GM19467 (cell line): ENCODE results near the gene BBS2.

Source experiments
- ATAC-seq: cut with Tn5 transposase; IDR thresholded peaks from one replicate; pipeline ENCODE4 v1.9.1; 2021; ENCODE audit warnings: mild to moderate bottlenecking, moderate library complexity; ENCODE audit not compliant: unreplicated experiment

Gene BBS2

GRCh38 chr16:56478281-56479049 is 41.4 kb downstream of the BBS2 start:
- ATAC-seq, result no peak

DNA sequence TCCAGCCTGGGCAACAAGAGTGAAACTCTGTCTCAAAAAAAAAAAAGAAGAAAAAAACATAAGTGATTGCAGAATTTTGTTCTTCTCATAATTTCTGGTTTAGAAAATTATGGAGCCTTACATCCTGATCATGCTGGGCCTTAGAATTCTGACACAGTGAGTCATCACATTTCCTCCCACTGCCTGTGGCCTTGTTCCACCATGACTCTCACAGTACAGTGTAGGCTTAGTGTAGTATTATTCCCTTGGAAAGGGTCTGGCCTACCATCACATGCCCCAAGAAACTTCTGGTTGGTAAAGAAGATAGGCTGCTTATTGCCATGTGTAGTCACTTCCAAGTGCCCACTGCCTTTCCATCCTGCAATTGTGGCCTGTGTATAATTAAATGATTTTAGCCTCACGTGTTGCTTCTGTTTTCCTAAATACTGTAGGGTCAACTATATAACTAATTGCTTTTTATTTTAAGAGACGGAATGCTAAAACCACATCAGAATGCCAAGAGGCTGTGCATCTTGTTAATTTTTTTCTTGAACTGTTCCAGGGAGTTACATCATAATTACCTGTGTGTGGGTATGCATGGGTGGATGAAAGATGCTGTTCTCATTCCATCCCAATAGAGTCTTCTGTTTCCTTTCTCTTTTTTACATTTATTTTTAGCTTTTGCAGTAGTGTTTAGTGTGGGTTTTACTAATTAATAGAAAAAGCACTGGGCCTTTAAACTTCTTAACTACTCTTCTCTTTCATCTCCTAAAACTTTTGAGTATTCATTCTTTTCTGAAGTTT is 42.5 kb downstream of the BBS2 start:
- ATAC-seq, result no peak

- ATAC-seq, result no peak
These were observed 44.6 kb downstream of the BBS2 start for GRCh38 chr16:56475201-56475600.

DNA sequence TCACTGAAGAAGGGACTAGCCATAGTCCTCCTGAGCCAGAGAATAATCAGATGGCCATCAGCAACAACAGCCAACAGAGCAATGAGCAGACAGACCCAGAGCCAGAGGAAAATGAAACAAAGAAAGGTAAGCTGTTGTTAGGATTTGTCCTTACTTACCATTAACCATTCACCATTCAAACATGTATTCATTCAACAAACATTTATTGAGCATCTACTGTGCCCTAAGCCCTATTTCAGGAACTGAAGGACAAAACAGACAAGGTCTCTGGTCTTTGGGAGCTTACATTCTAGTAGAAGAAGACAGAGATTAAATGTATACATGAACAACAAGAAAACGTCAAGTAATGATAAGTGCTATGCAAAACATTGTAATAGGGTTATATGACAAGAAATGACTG is 49.2 kb downstream of the BBS2 start:
- ATAC-seq, result no peak

GRCh38 chr16:56470232-56470631 is 49.6 kb downstream of the BBS2 start:
- no peak for ATAC-seq

- no peak for ATAC-seq
These were observed 50.1 kb downstream of the BBS2 start for GRCh38 chr16:56469748-56470147.

- no peak for ATAC-seq
These were observed 51.0 kb downstream of the BBS2 start for GRCh38 chr16:56468800-56469199.

GRCh38 chr16:56466344-56466743 is 53.5 kb downstream of the BBS2 start:
- ATAC-seq, result no peak

DNA sequence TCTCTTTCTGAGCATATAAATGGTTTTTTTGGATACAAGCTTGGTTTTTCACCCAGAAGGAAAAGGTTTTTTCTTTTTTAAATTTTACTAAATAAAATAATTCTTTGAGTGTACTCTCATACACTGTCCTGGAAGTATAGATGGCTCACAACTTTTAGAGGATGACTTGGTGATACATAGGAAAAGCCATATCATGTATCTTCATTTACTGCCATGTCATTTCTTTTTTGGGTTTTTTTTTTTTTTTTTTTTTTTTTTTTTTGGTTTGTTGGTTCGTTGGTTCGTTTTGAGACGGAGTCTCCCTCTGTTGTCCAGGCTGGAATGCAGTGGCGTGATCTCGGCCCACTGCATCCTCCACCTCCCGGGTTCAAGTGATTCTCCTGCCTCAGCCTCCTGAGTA is 56.7 kb downstream of the BBS2 start:
- ATAC-seq, result no peak

DNA sequence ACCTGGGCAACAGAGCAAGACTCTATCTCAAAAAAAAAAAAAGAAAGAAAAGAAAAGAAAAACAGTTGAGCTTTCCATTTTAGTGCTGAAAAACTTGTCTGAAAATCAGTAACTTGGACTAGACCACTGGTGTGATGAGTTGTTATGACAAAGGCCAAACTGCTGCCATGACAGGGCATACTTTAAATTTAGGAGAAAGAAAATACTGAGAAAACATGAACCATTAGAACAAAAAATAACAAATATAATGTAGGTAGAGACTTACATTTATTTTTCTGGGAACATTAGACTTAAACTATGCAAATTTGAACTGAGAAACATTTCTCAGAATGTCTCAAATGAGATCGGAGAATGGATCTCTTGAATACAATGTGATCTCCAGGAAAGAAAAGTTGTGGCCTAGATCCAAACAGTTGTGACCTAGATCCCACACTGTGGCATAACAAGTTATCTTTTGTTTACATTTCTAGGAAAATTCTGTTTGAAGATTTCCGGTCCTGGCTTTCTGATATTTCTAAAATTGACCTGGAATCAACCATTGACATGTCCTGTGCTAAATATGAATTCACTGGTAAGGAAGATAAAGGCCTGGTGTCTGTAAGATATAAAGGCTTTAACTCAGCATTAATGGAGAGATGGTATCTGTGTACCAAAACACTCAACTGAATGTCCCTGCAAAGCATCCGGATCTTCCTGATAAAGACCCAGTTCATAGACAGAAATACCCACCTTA is 57.6 kb downstream of the BBS2 start:
- no peak for ATAC-seq

DNA sequence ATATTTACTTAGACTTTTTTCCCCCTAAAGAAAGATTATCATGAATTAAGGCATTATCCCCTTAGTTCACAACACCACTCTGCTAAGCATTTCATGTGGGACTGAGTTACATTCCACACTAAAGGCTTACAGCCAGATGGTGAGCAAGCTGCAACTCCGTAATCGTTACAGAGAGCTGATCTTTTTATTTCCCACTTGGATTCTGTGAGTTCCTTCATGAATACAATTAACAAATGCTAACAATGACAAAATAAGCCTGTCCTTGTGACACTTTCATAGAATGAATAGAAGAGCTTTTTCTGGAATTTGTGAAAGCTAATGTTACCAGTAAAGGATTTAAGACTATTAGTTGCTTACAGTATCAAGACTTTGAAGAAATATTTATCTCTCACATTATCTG is 59.7 kb downstream of the BBS2 start:
- ATAC-seq, result no peak

GRCh38 chr16:56457927-56458470 is 61.8 kb downstream of the BBS2 start:
- ATAC-seq, result no peak

GRCh38 chr16:56451753-56452689 is 67.8 kb downstream of the BBS2 start:
- ATAC-seq, result peak; percentile 34

- peak; percentile 97 for ATAC-seq
These were observed 68.7 kb downstream of the BBS2 start, which contains the start of the genes NUDT21 and OGFOD1 for GRCh38 chr16:56450986-56451752. TSS of gene NUDT21 (minus strand) at chr16:56451332. CDS start at chr16:56451202, 130 bp downstream. TSS of gene OGFOD1 (plus strand) at chr16:56451554. CDS start at chr16:56451613, 59 bp downstream.

GRCh38 chr16:56450275-56450985 is 69.4 kb downstream of the BBS2 start:
- peak; percentile 10 for ATAC-seq

GRCh38 chr16:56448005-56448404 is 71.8 kb downstream of the BBS2 start:
- no peak for ATAC-seq

- ATAC-seq, result no peak
These were observed 72.5 kb downstream of the BBS2 start for GRCh38 chr16:56447286-56447685.

DNA sequence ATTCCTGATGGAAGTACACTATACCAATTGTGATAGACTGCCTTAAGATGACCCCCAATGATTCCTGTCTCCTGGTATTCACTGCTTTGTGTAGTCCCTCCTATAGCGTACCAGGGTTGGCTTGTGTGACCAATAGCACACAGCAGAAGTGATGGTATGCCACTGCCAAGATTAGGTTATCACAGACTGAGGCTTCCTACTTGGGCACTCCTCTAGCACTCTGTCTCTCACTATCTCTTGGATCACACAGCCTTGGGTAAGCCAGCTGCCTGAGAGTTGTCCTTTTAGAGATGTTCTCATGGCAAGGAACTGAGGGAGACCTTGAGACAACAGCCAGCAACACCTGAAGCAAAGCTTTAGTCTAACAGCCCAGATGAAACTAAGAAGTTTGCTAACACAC is 81.8 kb downstream of the BBS2 start:
- no peak for ATAC-seq

- ATAC-seq, result no peak
These were observed 83.6 kb downstream of the BBS2 start for GRCh38 chr16:56436258-56436657.
